OCI-LY1 (cell line): ENCODE results near the gene RTP5.

Experiments
- CTCF ChIP-seq: fragments of 200-600 bp; sonication (generic), shearing (Covaris generic); IDR thresholded peaks from 2 replicates; pipeline ENCODE4 v1.5.1; 2017; ENCODE audit warnings: mild to moderate bottlenecking, antibody characterized with exemption, low read length, moderate library complexity, mixed read lengths
- EZH2 ChIP-seq: fragments of 200-600 bp; sonication (generic), shearing (Covaris generic); IDR thresholded peaks from 2 replicates; pipeline ENCODE4 v1.8.0; 2017; ENCODE audit warnings: borderline replicate concordance, mixed run types, mild to moderate bottlenecking, antibody characterized with exemption, low read length, moderate library complexity, mixed read lengths

- no peak for TF ChIP-seq EZH2
- no peak for TF ChIP-seq CTCF
Observed at GRCh38 chr2:241893265-241893664, 23.7 kb downstream of the RTP5 start.
